ENCODE results near the gene STRC. TPM values are rescaled to one million over a fixed set of nuclear protein-coding genes. Genes with fewer than 3 reads are reported as not detected.
"Not testable (repeated sequence)": the region's sequence is repeated elsewhere in the genome, so short reads cannot be mapped to it uniquely, and the experiment has no call there.

The STRC gene
- total RNA-seq, 1 donor: 0.42 TPM

- not testable (repeated sequence) for H3K9me3 ChIP-seq (ENCODE audit: low read depth, low read length); H3K27me3 ChIP-seq (ENCODE audit: insufficient read depth, low read length); H3K4me1 ChIP-seq (ENCODE audit: insufficient read depth, low read length); H3K4me3 ChIP-seq (ENCODE audit: low read length)
Measured at GRCh38 chr15:43593328-43594190, 25.0 kb downstream of the STRC start, which contains the start of gene CKMT1B. TSS of gene CKMT1B (plus strand) at chr15:43594027. CDS start at chr15:43594219, 192 bp downstream.

DNA sequence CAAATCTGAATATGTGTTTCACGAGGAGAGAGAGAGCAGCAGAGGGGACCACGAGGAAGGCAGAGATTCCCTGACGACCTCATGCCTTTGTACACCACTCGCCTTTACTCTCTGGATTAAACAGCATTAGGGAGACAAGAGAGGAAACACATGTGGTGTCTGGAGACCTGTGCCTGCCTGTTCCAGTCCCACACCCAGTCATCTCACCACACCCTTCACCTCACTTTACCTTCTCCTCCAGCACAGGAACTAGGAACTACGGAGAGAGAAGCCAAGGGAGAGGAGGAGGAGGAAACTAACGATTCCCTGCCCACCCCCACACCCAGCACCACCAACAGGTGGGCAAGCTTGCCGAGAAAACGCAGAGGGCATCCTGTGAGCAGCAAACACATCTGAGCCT is 25.8 kb downstream of the STRC start:
- H3K4me1 ChIP-seq (ENCODE audit: insufficient read depth, low read length); H3K9me3 ChIP-seq (ENCODE audit: low read depth, low read length); H3K27me3 ChIP-seq (ENCODE audit: insufficient read depth, low read length); H3K4me3 ChIP-seq (ENCODE audit: low read length): not testable (repeated sequence)

GRCh38 chr15:43589778-43590466 is 28.7 kb downstream of the STRC start, which contains the start of gene PPIP5K1:
TSS of gene PPIP5K1 (minus strand) at chr15:43590208. CDS start at chr15:43584504, 5,704 bp downstream.
- not testable (repeated sequence) for H3K27me3 ChIP-seq (ENCODE audit: insufficient read depth, low read length); H3K4me1 ChIP-seq (ENCODE audit: insufficient read depth, low read length); H3K9me3 ChIP-seq (ENCODE audit: low read depth, low read length); H3K4me3 ChIP-seq (ENCODE audit: low read length)

- H3K4me1 ChIP-seq (ENCODE audit: insufficient read depth, low read length); H3K9me3 ChIP-seq (ENCODE audit: low read depth, low read length); H3K27me3 ChIP-seq (ENCODE audit: insufficient read depth, low read length); H3K4me3 ChIP-seq (ENCODE audit: low read length): not testable (repeated sequence)
Measured at GRCh38 chr15:43574607-43575006, 44.0 kb downstream of the STRC start.

GRCh38 chr15:43566615-43567014 is 52.0 kb downstream of the STRC start:
- H3K4me3 ChIP-seq (ENCODE audit: low read length); H3K9me3 ChIP-seq (ENCODE audit: low read depth, low read length); H3K27me3 ChIP-seq (ENCODE audit: insufficient read depth, low read length); H3K4me1 ChIP-seq (ENCODE audit: insufficient read depth, low read length): not testable (repeated sequence)

- not testable (repeated sequence) for H3K4me1 ChIP-seq (ENCODE audit: insufficient read depth, low read length); H3K27me3 ChIP-seq (ENCODE audit: insufficient read depth, low read length); H3K9me3 ChIP-seq (ENCODE audit: low read depth, low read length); H3K4me3 ChIP-seq (ENCODE audit: low read length)
Measured at GRCh38 chr15:43563793-43564192, 54.8 kb downstream of the STRC start.

GRCh38 chr15:43562753-43563152 is 55.8 kb downstream of the STRC start:
- not testable (repeated sequence) for H3K4me1 ChIP-seq (ENCODE audit: insufficient read depth, low read length); H3K4me3 ChIP-seq (ENCODE audit: low read length); H3K9me3 ChIP-seq (ENCODE audit: low read depth, low read length); H3K27me3 ChIP-seq (ENCODE audit: insufficient read depth, low read length)

- Histone ChIP-seq H3K4me3 (ENCODE audit: low read length) (no peak overlapping the region), H3K4me1 (ENCODE audit: insufficient read depth, low read length) (no peaks in the 10 kb centered on the region), H3K9me3 (ENCODE audit: low read depth, low read length) (no peaks in the 10 kb centered on the region), H3K27me3 (ENCODE audit: insufficient read depth, low read length) (no peaks in the 10 kb centered on the region)
Measured at GRCh38 chr15:43552986-43553385, 65.6 kb downstream of the STRC start.

- no peaks in the 10 kb centered on the region for H3K9me3 ChIP-seq (ENCODE audit: low read depth, low read length)
- no peak overlapping the region for H3K4me3 ChIP-seq (ENCODE audit: low read length)
- H3K4me1 ChIP-seq (ENCODE audit: insufficient read depth, low read length): no peaks in the 10 kb centered on the region
- H3K27me3 ChIP-seq (ENCODE audit: insufficient read depth, low read length): no peaks in the 10 kb centered on the region
Measured at GRCh38 chr15:43552256-43552655, 66.3 kb downstream of the STRC start.

DNA sequence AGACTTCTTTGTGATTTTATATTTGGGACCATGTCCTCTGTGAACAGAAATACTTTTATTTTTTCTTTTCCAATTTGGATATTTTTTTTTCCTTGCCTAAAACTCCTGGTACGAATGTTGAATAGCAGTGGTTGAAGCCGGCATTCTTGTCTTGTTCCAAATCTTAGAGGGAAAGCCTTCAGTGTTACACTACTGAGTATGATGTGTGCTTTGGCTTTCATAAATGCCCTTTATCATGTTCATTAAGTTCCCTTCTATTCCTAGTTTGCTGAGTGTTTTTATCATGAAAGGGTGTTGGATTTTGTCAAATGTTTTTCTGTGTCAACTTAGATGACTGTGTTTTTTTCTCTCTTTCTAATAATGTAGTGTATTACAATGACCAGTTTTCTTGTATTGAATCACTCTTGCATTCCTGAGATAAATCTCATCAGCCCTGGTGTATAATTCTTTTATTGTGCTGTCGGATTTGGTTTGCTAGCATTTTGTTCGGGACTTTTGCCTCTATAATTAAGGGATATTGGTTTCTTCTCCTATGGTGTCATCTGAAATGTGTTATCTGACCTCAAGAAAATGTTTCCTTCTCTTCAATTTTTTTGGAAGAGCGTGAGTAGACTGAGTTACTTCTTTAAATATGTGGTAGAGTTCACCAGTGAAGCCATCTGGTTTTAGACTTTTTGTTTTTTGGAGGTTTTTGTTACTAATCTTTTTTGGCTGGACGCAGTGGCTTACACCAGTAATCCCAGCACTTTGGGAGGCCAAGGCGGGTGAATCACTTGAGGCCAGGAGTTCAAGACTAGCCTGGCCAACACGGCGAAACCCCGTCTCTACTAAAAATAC is 67.9 kb downstream of the STRC start:
- H3K4me3 ChIP-seq (ENCODE audit: low read length): no peak overlapping the region
- H3K4me1 ChIP-seq (ENCODE audit: insufficient read depth, low read length): no peaks in the 10 kb centered on the region

More for the DNA sequence above, 67.9 kb downstream of the STRC start:
- Histone ChIP-seq H3K9me3 (ENCODE audit: low read depth, low read length) (no peaks in the 10 kb centered on the region), H3K27me3 (ENCODE audit: insufficient read depth, low read length) (no peaks in the 10 kb centered on the region)

Other genes with a start within 250 kb of the STRC start
- 8.6 TPM for gene ZSCAN29, start 247.8 kb downstream of the STRC start, total RNA-seq
- 4.9 TPM for gene TUBGCP4, start 247.7 kb downstream of the STRC start, total RNA-seq
- gene TP53BP1, start 125.6 kb downstream of the STRC start, total RNA-seq: 30.6 TPM
- gene MAP1A, start 101.2 kb downstream of the STRC start, total RNA-seq: 2.4 TPM
- 9.9 TPM for gene PPIP5K1, start 28.6 kb downstream of the STRC start, total RNA-seq
- gene CKMT1B, start 24.8 kb downstream of the STRC start, total RNA-seq: not detected
- 2.5 TPM for gene CATSPER2, start 30.0 kb upstream of the STRC start, total RNA-seq
- not detected for gene CKMT1A, start 75.1 kb upstream of the STRC start, total RNA-seq
- 119 TPM for gene PDIA3, start 127.6 kb upstream of the STRC start, total RNA-seq
- gene ELL3, start 158.2 kb upstream of the STRC start, total RNA-seq: 1.7 TPM
- gene SERF2, start 173.5 kb upstream of the STRC start, total RNA-seq: 301 TPM
- not detected for gene SERINC4, start 181.4 kb upstream of the STRC start, total RNA-seq
- 6.5 TPM for gene HYPK, start 181.8 kb upstream of the STRC start, total RNA-seq
- 10.5 TPM for gene MFAP1, start 205.9 kb upstream of the STRC start, total RNA-seq
- 6.7 TPM for gene WDR76, start 208.2 kb upstream of the STRC start, total RNA-seq